Large intestine (tissue), 3 donors: ENCODE results near the gene CPT1B. TPM values are rescaled to one million over a fixed set of nuclear protein-coding genes. Genes with fewer than 3 reads are reported as not detected.

Source experiments
- DNase-seq, 2 donors: peaks; one replicate each; pipeline versions ENCODE4 v3.0.0 to v3.0.0-alpha.2; 2013
- H3K27ac ChIP-seq: one replicate; pipeline ENCODE4 v1.5.1; 2013; ENCODE audit warnings: low read length
- H3K27me3 ChIP-seq: 2 replicates; pipeline ENCODE4 v1.6.1; 2013; ENCODE audit warnings: low read length; ENCODE audit not compliant: control insufficient read depth, insufficient read depth
- H3K36me3 ChIP-seq: 2 replicates; pipeline ENCODE4 v1.6.1; 2013; ENCODE audit warnings: low read length; ENCODE audit not compliant: control insufficient read depth, insufficient read depth
- H3K4me1 ChIP-seq: one replicate; pipeline ENCODE4 v1.6.1; 2013; ENCODE audit warnings: low read length; ENCODE audit not compliant: control insufficient read depth, insufficient read depth
- H3K4me3 ChIP-seq: one replicate; pipeline ENCODE4 v1.5.1; 2013; ENCODE audit warnings: low read length
- H3K9me3 ChIP-seq: one replicate; pipeline ENCODE4 v1.6.1; 2013; ENCODE audit warnings: mild to moderate bottlenecking, low read depth, low read length, moderate library complexity; ENCODE audit not compliant: control insufficient read depth
- WGBS: methylation state at CpG from one replicate; pipeline ENCODE4 v1.1.5; 2013; ENCODE audit warnings: low lambda C conversion rate; ENCODE audit not compliant: insufficient coverage; 5-methylcytosine and 5-hydroxymethylcytosine counted together
- polyA plus RNA-seq: library from polyadenylated mRNA; unstranded; fragments of 120-200 nt; gene quantifications from one replicate; pipeline ENCODE4 v1.2.1, GENCODE V29; 2013

The CPT1B gene
- polyA plus RNA-seq, 1 donor: 19.8 TPM

DNA sequence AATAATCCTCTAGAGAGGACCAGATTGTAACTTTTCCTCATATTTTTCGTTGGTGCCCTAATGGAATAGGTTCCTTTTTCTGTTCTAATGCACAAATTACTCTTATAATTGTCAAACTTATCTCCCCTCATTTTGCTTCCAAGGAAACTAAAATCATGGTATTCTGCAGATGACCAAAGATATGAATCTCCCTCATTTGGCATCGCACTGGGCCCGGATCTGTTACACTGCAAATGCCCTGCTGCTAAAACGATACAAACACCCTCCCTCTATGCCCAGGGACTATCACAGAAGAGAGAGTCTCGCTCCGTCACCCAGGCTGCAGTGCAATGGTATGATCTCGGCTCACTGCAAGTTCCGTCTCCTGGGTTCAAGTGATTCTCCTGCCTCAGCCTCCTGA is 24.9 kb downstream of the CPT1B start:
- Histone ChIP-seq H3K4me1 (peaks cover 4% of the 10 kb centered on the region), H3K4me3 (no peak overlapping the region), H3K36me3 (no peaks in the 10 kb centered on the region), H3K27ac (no peak overlapping the region), H3K9me3 (peaks cover 6% of the 10 kb centered on the region), H3K27me3 (peaks cover 42% of the 10 kb centered on the region)
- DNase-seq: no peak
- 50% methylated on average over 1 of the region's 8 CpGs for WGBS

- no peak for DNase-seq
- Histone ChIP-seq H3K9me3 (peaks cover 6% of the 10 kb centered on the region), H3K27ac (no peak overlapping the region), H3K27me3 (peaks cover 54% of the 10 kb centered on the region), H3K4me3 (no peak overlapping the region), H3K4me1 (peaks cover 4% of the 10 kb centered on the region), H3K36me3 (no peaks in the 10 kb centered on the region)
- WGBS: no CpG with 5 or more reads among the region's 11 CpGs
Observed at GRCh38 chr22:50551160-50551752, 27.0 kb downstream of the CPT1B start.

- no CpG with 5 or more reads among the region's 8 CpGs for WGBS
- Histone ChIP-seq H3K27me3 (peaks cover 60% of the 10 kb centered on the region), H3K36me3 (no peaks in the 10 kb centered on the region), H3K4me1 (peaks cover 4% of the 10 kb centered on the region), H3K4me3 (no peak overlapping the region), H3K27ac (no peak overlapping the region), H3K9me3 (peaks cover 6% of the 10 kb centered on the region)
- no peak for DNase-seq
Observed at GRCh38 chr22:50550395-50550794, 27.8 kb downstream of the CPT1B start.

- no CpG with 5 or more reads among the region's 68 CpGs for WGBS
- no peak overlapping the region for H3K4me3 ChIP-seq
- no peak overlapping the region for H3K27ac ChIP-seq
- peaks cover 69% of the 10 kb centered on the region for H3K27me3 ChIP-seq
- H3K9me3 ChIP-seq: peaks cover 6% of the 10 kb centered on the region
- H3K36me3 ChIP-seq: no peaks in the 10 kb centered on the region
- peaks cover 4% of the 10 kb centered on the region for H3K4me1 ChIP-seq
- DNase-seq: no peak
Observed at GRCh38 chr22:50548921-50549790, 29.1 kb downstream of the CPT1B start.

DNA sequence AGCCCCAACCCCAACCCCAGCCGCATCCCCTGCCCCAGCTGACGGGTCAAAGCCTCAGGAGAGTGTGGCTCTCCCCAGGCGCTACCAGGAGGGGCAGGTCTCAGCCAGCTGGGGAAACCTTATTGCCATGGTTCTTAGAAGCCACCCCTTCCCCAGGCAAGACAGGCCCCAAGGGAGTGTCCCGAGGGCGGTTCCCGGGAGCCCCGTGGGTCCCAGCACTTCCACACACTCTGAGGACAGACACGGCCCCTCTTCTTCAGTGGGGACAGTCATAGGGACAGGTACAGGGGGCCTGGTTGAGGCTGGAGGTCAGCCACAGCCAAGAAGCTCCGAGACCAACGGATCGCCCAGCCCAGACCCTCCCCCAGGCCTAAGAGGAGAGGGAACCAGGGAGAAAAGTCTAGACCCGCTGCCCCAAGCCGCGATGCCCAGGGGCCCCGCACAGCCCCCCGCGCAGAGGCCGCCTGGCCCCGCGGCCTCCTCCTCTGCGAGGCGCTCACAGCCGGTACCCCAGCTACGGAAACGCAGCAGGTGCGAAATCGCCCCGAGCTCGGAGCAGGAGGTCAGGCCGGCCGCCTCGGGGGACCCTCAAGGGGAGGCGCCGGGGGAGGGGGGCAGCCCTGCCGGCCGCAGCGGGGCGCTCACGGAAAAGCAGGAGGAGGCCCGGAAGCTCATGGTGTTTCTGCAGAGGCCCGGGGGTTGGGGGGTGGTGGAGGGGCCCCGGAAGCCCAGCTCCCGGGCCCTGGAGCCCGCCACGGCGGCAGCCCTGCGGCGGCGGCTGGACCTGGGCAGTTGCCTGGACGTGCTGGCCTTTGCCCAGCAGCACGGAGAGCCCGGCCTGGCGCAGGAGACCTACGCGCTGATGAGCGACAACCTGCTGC is 29.9 kb downstream of the CPT1B start:
- Histone ChIP-seq H3K27ac (no peak overlapping the region), H3K27me3 (peaks cover 76% of the 10 kb centered on the region), H3K9me3 (peaks cover 6% of the 10 kb centered on the region), H3K4me3 (no peak overlapping the region), H3K36me3 (no peaks in the 10 kb centered on the region), H3K4me1 (peaks cover 4% of the 10 kb centered on the region)
- no CpG with 5 or more reads among the region's 56 CpGs for WGBS
- peak in 1 of 2 donors; percentile 54 for DNase-seq

GRCh38 chr22:50547263-50547985 is 30.8 kb downstream of the CPT1B start:
- H3K4me3 ChIP-seq: no peak overlapping the region
- peaks cover 6% of the 10 kb centered on the region for H3K9me3 ChIP-seq
- WGBS: no CpG with 5 or more reads among the region's 35 CpGs
- no peaks in the 10 kb centered on the region for H3K36me3 ChIP-seq
- peaks cover 4% of the 10 kb centered on the region for H3K4me1 ChIP-seq
- DNase-seq: no peak
- H3K27ac ChIP-seq: no peak overlapping the region
- H3K27me3 ChIP-seq: peaks cover 76% of the 10 kb centered on the region

- H3K9me3 ChIP-seq: peaks cover 6% of the 10 kb centered on the region
- no peak overlapping the region for H3K4me3 ChIP-seq
- H3K27ac ChIP-seq: no peak overlapping the region
- DNase-seq: no peak
- peaks cover 4% of the 10 kb centered on the region for H3K4me1 ChIP-seq
- WGBS: no CpG with 5 or more reads among the region's 78 CpGs
- no peaks in the 10 kb centered on the region for H3K36me3 ChIP-seq
- peaks cover 75% of the 10 kb centered on the region for H3K27me3 ChIP-seq
Observed at GRCh38 chr22:50546326-50547262, 31.6 kb downstream of the CPT1B start.

DNA sequence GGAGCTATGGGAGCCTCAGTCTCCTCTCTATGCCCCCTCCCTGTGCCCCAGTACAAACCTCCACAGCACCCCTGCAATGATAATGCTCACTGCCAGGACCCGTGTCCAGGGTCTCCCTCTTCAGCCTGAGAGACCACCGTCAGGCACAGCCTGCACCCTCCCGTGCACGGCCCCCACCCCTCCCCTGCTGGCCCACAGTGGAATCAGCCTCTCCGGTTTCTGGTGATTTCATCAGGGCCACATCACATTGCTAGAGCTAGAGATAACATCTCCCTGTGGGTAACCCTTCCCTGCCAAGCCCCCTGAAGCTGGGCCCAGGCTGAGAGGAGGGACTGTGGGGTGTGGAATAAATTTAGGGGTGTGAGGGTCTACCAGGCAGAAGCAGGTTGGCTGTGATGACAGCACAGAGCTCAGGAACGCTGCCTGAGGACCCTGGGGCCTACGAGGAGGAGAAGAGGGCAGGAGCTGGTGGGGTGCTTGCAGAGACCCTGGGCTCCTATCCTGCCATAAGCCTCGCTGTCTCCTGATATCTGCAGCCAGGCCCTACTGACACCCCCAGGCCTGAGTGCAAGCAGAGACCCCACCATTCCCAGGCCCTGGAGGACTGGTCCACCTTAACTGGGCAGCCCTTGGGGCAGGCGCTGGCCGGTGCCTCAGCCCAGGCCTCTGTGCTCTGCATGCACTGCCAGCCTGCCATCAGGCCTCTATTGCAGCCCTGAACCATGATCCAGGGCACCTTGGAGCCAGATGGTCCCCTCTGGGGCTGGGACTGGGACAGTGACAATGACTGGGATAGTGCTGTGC is 32.5 kb downstream of the CPT1B start, which contains the start of gene KLHDC7B:
TSS of gene KLHDC7B (plus strand) at position 378 of the 804 bp plus-strand sequence. CDS start at position 723, 345 bp downstream.
- Histone ChIP-seq H3K4me1 (peaks cover 4% of the 10 kb centered on the region), H3K4me3 (no peak within 1 kb of the TSS), H3K27me3 (peaks cover 70% of the 10 kb centered on the region), H3K27ac (no peak within 1 kb of the TSS), H3K9me3 (peaks cover 6% of the 10 kb centered on the region), H3K36me3 (no peaks in the 10 kb centered on the region)
- no CpG with 5 or more reads among the region's 10 CpGs for WGBS
- DNase-seq: no peak
